Epidermal melanocyte (primary cell): ENCODE results near the gene LRRN2.
"Not testable (repeated sequence)": the region's sequence is repeated elsewhere in the genome, so short reads cannot be mapped to it uniquely, and the experiment has no call there.

Experiments used
- DNase-seq: peaks from one replicate; pipeline ENCODE4 v3.0.0; 2011; ENCODE audit warnings: low spot score; ENCODE audit not compliant: insufficient read length

Gene LRRN2

DNA sequence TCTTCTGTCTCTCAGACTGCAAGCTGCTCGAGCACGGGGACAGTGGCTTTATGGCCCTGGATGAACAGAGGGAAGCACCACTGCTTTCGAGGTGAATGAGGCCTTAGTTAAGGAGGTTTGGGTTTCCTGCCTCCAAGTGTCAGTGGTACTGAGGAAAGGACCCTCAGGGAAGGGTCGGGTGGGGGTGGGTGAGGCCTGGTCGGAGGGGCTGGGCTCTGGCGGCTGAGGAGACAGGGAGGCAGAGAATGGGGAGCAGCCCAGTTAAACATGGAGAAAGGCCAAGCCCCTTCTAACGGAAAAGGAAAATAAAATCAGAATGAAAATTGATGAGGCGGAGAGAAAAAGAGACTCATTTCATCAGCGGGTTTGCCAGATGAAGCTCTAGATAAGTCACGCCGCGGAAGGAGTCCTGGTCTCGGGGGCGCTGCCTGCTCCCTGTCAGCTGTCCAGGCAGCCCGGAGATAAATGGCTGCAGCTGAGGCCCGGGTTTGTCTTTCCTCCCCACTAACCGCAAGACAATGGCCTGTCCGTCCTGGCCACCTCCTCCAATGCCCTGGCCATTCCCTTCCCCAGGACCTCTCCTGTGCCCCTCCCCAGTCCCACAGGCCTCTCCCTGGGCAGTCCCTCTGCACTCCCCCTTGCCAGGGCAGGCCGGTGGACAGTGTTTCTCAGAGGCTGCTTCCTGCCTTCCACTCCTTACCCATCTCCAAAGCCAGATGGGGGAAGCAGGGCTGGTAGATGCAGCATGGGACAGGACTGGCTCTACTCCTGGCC, 55.2 kb downstream of the LRRN2 start:
- no peak for DNase-seq

DNA sequence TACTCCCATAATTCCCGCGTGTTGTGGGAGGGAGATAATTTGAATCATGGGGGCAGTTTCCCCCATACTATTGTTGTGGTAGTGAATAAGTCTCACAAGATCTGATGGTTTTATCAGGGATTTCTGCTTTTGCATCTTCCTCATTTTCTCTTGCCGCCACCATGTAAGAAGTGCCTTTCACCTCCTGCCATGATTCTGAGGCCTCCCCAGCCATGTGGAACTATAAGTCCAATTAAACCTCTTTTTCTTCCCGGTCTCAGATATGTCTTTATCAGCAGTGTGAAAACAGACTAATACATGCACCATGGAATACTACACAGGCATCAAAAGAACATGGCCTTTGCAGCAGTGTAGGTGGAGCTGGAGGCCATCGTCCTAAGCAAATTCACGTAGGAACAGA, 56.1 kb downstream of the LRRN2 start:
- DNase-seq: not testable (repeated sequence)

DNA sequence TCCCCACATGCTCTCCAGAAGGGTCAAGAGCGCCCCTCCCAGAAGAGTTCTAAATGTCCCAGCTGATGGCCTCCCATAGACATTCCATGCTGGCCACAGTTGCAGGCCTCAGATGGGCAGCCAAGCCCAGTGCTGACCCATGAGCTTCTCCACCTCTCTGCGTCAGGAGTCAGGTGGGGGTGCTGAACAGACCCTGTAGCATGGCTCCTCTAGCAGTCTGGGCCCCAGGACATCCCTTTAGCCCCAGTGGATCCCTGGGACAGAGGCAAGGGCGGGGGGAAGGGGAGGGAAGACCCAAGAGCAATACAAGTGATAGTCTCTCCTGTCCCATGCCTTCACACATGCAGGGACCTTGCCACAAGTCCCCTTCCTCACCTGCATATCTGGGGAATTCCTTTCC, 56.7 kb downstream of the LRRN2 start:
- no peak for DNase-seq

DNA sequence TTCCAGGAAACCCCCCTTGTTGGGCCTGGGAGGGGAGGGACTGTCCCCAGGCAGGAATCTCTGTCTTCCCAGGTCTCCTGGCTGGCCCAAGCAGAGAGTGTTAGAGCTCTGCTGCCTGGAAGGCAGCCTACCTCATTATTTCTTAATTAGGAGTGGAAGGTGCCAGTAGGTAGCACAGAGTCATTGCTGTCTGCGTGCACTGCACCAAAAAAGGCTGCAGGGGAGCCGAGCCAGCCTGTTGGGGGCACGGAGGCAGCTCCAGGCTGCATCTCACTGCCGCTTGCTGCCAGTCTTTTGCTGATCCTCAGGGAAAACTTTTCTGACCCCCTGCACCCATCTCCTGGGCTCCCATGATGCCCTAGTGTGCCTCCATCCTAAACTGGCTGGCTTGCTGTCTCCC, 58.1 kb downstream of the LRRN2 start:
- DNase-seq: no peak

DNA sequence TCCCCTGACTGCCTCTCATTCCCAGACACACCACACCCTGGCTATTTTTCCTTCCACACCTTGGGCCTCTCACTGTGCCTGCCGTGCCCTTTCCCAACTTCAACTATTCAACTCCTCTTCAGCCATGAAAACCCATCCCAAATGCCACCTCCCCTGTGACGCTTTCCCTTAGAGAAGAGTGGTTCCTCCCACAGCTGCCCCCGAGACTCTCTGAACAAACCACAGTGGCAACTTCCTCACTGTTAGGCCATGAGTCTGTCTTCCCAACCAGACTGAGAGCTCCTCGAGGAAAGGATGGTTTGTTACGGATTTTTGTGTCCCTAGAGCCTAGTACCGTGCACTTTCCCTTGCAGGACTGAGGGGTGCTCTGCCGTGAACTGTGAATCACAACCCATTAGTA, 59.2 kb downstream of the LRRN2 start:
- DNase-seq: no peak

DNA sequence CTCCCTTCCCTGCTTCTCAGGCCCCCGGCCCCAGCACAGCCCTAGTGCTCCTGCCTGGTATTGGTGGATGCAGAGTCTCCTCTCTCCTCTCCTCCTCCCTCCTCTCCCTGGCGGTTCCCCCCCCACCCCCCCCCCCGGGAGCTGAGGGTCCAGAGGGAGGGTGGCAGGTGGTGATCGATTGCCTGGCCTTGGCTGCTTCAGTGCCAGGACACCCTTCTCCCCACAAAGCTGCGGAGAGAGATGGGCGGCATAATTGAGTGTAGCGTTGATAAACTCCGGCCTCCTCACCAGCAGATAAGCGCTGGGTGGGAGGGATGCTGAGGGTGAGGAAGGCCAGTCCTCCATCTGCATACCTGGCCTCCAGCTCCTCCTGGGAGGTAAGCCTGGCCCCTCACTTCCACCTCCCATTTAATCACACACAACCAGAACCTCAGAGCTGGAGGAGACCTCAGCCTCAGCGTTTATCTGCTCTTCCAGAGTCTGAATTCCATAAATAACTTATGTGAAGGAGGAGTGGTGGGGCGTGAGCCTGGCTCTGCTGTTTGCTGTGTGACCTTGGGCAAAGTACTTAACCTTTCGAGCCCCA, 60.8 kb downstream of the LRRN2 start:
- no peak for DNase-seq

DNA sequence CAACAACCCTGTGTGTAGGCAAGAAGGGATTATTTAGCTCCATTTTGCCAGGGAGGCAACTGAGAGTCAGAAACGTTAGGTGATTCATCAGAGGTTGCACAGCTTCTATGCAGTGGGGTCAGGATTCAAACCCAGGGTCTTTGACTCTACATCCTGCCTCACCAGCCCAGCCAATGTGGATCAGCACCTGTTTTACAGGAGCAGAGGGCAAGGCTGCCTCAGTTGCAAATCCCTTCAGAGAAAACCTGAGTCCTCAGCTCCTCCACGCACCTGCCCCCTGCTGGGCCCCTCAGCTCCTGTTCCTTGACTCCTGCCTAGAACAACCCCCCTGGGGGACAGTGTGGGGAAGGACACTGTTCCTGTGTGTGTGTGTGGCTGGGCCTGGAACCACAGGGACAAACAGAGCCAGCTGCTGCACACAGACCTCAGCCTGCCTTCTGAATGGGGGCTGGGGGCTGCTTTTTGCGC, 61.6 kb downstream of the LRRN2 start:
- DNase-seq: no peak

DNA sequence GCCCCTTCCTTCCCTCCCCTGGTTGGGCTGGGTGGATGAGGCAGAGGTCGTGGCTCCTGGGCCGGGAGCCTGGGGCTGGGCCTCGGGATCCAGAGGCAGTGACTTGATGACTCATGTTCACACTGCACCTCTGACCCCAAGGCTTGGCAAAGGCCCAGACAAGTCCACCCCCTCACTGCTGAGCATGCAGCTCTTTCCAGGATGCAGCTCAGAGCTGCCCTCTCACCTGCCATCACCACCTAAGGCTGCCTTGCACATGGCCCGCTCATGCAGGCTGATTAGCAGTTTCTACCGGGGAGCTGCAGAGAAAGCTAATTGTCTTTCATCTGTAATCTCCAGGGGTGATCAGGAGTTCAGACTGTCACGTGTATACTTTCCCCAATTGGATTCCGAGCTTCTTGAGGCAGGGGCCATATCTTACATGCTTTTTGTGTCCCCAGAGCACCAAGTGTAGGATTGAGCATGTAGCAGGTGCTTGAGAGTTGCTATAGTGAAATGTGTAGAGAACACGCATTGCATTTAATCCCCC, 62.1 kb downstream of the LRRN2 start:
- no peak for DNase-seq

DNA sequence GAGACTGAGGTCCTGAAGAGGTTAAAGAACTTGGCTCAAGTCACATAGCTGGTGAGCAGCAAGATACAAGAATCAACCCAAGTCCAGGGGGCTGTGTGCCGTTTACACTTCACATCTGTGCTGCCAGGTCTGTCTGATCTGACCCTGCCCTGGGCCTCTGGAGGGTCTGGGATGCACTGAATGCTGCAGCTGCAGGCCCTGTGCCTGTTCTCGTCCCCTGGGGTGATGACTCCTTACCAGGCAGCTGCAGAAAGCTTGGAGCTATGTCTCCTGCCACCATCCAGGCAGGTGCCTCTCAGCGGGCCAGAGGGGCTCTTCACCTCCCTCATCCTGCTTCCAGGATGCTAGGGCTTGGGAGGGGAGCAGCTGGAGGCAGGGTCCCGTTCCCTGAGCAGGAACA, 63.5 kb downstream of the LRRN2 start:
- no peak for DNase-seq

DNA sequence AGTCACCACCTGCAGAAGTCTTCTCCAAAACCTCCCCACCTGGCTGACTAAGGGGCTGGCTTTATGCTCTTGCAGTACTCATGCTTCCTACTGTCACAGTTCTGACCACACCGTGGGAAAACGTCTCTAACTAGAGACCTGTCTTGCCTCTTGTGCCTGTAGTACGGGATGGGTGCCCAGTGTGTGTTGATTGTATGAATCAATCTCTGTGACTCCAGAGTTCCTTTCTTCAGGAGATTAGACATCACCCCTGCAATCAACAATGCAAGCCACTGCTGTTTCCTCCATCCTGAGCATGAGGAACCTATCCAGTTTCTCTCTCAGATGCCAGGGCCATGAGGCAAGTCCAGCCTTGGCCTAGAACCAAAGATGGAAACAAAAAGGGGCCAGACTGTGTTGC, 64.1 kb downstream of the LRRN2 start:
- no peak for DNase-seq

DNA sequence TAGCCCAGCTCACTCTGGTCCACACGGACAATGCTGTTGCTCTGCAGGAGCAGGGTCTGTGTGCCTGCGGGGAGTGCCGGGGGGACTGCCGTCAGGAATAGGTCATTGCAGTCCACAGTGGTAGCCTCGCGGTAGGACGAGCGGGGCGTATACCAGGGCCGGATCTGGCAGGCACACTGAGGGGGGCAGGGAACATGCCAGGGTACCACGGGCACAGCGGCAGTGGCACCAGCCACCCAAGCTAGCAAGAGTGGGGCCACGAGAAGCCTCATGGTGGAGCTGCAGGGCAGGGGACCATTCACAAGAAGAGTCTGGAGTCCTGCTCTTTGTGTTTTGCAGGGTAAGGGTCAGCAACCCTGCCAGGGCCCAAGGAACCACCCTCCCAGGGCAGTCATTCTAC, 65.8 kb downstream of the LRRN2 start:
- no peak for DNase-seq

DNA sequence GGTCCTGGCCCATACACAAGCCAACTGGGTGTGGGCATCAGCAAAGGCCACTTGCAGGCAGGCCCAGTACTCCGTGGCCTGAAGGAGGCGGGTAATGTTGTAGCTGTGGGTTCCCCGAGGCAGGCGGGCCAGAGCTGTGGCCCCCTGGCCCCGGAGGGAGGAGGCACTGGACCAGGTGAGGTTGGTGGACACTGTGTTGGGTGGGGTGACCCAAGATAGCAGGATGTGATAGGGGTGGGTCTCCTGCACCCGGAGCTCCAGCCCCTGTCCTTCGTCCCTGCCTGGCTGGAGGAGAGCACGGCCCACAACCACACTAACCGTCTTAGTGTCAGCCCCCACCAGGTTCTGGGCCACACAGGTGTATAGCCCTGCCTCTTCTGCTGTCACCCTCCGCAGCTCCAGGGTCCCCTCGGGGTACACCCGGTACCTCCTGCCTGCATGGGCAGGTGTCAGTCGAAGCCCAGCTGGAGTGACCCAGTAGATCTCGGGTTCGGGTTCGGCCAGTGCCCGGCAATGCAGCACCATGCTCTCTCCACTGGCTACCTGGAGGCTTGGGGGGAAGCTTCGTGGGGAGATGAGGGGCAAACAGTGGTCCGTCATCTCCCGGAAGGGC, 67.3 kb downstream of the LRRN2 start:
- no peak for DNase-seq

DNA sequence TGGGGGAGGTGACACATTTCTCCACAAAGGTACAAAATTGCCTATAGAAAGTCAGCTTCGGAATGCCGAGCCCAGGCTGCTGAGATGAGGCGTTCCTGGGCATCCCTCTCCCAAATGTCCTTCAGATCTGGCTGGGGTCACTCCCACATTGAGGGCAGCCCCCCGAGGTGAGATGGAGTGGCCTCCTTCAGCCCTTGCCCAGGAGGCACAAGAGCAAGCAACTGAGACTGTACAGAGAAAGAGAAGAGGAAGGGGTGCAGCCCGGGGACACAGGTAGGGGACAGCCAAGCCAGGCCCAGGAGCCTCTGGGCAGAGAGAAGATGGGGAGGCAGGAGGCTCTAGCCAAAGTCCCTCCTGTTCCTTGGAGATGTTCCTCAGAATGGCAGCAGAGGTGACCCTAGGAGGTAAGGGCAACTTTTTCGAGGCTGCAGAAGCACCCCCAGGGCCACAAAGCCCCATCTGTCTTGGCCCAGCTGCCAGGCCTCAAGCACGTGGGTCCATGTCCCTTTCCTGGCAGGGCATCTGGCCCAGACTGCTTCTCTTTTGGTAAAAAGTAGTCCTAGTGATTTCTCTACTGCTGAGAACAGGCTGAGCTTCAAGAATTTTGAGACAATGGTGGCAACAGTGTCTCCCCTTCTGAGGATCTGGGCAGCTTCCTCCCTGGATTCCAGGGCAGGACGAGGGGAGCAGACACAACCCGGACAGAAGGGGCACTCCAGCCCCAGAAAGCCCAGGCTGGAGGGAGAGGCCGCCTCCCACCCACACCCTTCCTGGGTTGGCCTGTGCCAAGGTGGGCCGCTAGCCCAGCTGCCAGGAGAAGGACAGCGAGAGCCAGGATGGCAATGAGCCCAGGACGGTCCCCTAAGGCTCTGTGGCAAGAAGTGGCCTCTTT, 68.0 kb downstream of the LRRN2 start:
- no peak for DNase-seq

DNA sequence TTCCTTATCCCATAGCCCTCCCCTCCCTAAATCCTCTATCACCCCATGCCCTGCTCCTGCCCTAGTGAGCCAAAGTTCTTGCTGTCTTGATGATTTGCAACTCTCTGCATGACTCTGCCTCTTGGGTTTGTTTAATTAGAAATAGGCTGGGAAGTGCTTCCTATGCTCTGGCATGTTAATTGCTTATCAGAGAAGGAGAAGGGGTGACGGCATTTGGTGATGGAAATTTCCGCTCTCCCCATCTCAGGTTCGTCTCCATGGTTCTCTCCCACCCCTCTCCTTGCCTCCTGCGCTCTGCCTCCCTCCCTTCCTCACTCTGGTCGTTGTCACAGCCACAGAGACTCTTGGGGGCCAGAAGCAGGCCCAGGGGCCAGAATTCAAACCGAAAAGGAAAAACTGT, 68.9 kb downstream of the LRRN2 start:
- no peak for DNase-seq

DNA sequence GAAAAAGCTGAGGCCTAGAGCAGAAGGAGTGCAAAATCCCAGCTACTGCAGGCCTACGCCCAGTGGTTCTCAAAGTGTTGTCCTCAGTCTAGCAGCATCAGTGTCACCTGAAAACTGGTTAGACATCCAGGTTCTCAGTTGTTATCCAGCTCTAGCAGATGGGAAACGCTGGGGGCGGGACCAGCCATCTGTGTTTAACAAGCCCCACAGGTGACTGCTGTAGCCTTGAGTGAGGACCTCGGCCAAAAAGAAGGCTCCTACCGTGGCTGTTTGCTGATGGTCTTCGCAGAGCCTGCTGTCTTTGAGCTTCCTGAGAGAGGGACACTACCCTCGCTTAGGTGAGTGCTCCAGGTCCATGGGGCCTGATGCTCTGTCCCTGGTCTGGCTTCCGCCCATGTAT, 69.7 kb downstream of the LRRN2 start:
- no peak for DNase-seq

DNA sequence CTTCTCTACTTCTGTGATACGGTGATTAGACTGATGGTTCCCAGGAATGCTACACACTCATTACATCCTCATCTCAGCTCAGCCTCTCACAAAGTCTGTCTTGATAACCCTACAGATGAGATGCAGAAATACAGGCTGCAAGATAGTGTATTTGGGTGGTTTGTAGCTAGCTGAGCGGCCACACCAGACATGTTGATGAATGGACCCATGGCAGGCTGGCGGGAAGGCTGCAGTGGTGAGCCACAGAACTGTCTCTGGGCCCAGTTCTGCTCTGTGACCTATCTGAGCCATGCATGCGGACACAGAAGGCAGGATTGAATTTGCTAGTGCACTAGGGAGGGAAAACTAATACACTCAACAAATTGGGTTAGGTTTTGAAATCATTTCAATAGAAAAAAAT, 71.9 kb downstream of the LRRN2 start:
- no peak for DNase-seq

DNA sequence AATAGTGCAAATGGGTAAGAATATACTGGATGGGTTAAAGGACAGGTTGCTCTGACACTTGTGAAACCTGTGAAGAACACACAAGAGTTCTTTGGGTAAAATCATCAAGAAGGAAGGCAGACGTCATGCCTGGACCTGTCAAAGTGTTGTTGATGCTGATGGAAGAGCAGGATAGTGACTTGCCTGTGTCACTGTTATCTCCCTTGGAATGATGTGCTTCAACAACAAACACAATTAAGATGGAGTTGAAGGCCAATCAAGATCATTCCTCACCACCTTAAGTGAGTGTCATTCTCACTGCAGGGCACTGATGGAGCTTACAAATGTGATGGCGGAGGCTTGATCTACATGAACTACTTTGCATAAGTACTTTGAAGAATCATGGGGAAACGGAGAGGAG, 73.2 kb downstream of the LRRN2 start:
- DNase-seq: no peak

DNA sequence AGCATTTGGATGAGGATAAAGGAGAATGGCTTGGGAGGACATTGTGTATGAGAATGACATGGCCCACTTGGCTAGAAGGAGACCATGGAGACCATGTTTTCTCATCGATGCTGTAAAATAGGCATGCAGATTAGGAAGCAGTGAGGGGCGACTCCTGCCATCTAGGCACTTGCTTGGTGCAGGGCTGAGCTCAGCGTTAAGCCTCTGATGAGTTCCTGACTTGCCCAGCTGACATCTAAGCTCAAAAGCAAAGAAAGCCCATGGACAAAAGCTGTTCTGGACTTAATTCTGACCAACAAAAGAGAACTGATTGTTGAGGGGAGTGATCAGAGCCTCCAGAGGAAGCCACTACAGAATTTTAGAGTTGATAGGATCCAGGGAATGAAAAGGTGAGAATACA, 74.5 kb downstream of the LRRN2 start:
- DNase-seq: no peak

DNA sequence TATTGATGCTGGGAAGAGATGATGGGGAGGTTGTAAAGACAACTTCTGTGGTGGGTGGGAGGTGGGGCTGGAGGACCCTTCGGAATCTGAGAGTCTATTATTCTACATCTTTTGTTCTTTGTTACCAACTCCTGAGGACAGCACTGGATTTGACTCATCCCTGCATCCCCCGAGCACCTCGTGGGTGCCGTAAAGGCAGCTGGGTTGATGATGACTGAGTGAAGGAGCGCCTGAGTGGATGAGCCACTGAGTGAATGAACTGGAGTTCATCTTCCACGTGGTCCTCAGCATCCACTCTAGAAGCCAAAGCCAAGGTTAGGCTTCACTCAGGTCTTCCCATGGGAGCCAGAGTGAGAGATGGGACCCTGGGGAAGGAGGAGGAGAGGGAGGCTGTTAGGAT, 77.6 kb downstream of the LRRN2 start:
- DNase-seq: no peak

DNA sequence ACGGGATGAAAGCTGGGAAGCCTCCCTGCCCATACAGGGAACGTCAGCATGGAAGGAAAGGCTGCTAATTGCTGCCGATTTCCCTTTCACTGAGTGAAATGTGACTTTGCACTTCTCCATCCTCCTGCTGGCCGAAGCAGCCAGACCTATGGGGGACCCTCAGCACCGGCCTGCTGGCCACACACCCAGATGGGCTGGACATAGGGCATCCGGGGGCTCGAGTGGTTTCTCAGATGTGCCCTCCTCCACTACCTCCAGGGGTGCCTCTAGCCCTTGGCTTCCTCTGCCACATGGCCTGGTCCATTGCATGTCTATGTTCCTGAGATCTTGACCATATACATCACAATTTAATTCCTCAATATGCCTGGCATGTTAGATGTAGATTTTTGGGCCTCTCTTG, 79.7 kb downstream of the LRRN2 start:
- no peak for DNase-seq

DNA sequence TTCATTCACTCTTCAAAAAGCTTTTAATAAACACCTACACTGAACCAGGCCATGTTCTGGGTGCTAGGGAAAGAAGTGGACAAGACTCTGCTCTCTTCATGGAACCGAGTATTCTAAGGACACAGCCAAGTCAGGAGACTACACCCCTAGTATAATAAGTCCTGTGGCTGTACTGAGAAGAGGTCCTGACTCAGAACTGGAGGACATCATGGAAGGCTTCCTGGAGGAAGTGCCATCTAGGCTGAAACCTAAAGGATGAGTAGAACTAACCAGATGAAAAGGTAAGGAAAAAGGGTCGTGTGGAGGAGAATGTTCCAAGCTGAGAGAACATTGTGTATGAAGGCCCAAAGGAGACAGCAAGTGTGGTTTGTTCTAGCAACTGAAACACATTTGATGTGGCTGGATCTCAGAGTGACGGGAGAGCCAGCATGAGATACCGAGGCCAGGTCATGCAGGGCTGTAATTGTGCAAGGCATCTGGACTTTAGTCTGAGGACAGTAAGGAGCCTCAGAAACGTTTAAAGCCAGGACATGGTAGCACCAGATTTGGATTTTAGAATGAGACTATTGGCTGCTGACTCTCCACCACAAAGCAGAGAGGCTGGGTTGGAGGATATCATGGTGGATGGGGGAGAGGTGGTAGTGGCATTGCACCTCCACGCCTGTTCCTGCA, 82.5 kb downstream of the LRRN2 start:
- no peak for DNase-seq
